NCI-H510A (cell line): ENCODE measurements around the gene MLXIPL.

Experiments used
- DNase-seq: peaks from one replicate; lab custom pipeline; 2025; lab: John Stamatoyannopoulos, UW

The MLXIPL gene

GRCh38 chr7:73549176-73549575 is 75.1 kb downstream of the MLXIPL start:
- no peak for DNase-seq

GRCh38 chr7:73547841-73548240 is 76.5 kb downstream of the MLXIPL start:
- no peak for DNase-seq

- no peak for DNase-seq
Measured at GRCh38 chr7:73544678-73545077, 79.6 kb downstream of the MLXIPL start.
